GM20431 (cell line): ENCODE measurements around the gene FLNB.

Experiments used
- in situ Hi-C: fragments of 300-500 bp; cut with MseI, MboI; formaldehyde crosslinking; loops from one replicate; pipeline ENCODE4 v1.15.0; 2020; ENCODE audit warnings: low sequenced_read_pairs; ENCODE audit not compliant: unreplicated experiment

FLNB gene

DNA sequence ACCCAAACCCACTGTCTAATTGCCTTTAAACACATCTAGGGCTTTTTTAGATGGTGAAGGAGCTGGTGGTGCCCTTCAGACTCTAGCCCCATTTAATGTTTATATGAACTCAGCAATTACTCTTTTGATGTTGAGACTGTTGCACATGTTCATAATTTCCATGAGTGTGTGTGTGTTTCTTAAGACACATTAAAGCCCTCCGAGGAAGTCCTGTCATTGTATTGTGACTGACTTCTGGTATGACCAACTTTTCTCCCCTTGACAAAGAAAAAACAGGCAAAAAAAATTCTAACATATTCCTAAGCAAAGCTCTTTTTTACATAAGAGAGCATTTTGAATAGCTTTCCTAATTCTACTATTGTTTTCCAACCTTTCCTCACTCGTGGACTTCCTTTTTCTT lies 91.6 kb downstream of the FLNB start:
- in situ Hi-C loops, result no loop called here

GRCh38 chr3:58101499-58102389 lies 93.5 kb downstream of the FLNB start:
- in situ Hi-C loops, result no loop called here

DNA sequence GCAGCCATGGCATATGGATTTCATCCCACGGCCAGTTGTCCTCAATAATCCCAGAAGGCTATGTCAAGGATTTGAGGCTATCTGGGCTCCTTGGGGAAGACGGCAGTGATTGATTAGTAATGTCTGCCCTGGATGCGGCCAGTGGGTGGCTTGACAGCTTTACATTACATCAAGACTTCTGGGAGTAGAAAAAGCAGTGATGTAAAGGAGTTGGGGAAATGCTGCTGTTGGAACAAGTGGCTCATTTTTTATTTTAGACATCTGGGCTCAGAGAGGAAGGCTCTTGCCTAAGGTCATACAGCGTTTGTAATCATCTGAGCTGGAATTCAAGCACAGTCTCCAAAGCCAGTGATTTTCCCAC lies 94.1 kb downstream of the FLNB start:
- in situ Hi-C loops, result no loop called here

- in situ Hi-C loops, result no loop called here
These were observed 94.8 kb downstream of the FLNB start for GRCh38 chr3:58102976-58103451.

- in situ Hi-C loops, result no loop called here
These were observed 95.9 kb downstream of the FLNB start for GRCh38 chr3:58104151-58104550.

DNA sequence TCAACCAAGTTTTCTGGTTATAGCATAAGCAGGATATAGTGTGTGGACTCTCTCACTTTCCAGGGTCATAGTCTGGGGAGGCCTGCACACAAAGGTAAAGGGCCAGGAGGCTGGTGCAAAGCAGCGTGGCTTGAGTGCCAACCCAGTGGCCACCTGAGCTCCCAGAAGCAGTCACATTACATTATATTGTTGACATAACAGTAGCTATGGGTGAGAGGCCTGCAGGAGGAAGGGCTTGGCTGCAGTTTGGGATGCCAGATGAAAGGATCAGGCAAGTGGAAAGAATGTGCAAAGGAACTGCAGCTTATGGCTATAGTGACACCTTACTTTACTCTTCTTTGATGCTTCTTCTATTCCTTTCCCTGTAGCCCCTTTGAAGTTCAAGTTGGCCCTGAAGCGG lies 96.5 kb downstream of the FLNB start:
- in situ Hi-C loops, result no loop called here

- in situ Hi-C loops, result no loop called here
These were observed 97.0 kb downstream of the FLNB start for GRCh38 chr3:58105196-58105595.

DNA sequence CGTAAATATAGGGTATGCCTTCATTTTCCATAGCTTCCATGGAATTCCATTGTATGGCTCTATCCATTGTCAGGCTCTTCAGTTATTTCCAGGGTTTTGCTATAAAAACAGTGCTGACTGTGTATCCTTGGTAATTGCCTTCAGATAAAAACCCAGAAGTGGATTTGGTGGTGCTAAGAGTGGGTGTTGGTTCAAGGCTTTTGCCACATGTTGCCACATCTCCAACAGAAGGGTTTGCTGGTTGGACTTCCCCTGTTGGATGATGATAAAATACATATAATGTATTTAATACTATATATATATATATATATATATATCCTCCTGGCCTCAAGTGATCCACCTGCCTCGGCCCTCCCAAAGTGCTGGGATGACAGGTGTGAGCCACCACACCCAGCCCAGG lies 97.8 kb downstream of the FLNB start:
- in situ Hi-C loops, result no loop called here

GRCh38 chr3:58106640-58107039 lies 98.4 kb downstream of the FLNB start:
- in situ Hi-C loops, result no loop called here

- in situ Hi-C loops, result no loop called here
These were observed 99.4 kb downstream of the FLNB start for GRCh38 chr3:58107597-58107996.

DNA sequence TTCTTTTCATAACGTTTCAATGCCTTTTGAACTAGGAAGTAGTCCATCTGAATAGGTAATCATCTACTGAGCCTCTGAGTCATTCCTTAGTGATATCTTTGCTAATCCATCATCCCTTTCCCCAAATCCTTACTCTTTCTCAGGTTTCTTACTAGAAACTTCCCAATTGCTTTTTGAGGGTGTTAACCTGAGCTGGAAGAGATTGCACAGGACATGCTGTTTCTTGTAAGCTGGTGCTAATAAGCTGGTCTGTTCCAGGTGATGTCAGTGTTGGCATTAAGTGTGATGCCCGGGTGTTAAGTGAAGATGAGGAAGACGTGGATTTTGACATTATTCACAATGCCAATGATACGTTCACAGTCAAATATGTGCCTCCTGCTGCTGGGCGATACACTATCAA lies 101.5 kb downstream of the FLNB start:
- in situ Hi-C loops, result no loop called here

- in situ Hi-C loops, result no loop called here
These were observed 103.4 kb downstream of the FLNB start for GRCh38 chr3:58111513-58112184.

DNA sequence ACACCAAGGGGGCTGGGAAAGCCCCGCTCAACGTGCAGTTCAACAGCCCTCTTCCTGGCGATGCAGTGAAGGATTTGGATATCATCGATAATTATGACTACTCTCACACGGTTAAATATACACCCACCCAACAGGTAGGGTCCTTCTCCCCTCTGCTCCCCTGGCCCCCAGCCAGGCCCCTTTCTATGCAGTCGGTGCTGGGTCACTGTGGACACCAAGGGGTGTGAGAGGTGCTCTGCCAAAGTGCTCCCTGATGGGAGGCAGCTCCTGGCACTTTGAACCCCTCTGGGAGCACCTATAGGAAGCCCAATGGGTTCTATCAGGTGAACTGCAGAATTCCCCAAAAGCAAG lies 103.9 kb downstream of the FLNB start:
- in situ Hi-C loops, result no loop called here

- in situ Hi-C loops, result no loop called here
These were observed 107.0 kb downstream of the FLNB start for GRCh38 chr3:58115175-58115574.

GRCh38 chr3:58116161-58116955 lies 108.1 kb downstream of the FLNB start:
- in situ Hi-C loops, result no loop called here

- in situ Hi-C loops, result no loop called here
These were observed 108.8 kb downstream of the FLNB start for GRCh38 chr3:58116985-58117384.

- in situ Hi-C loops, result no loop called here
These were observed 109.4 kb downstream of the FLNB start for GRCh38 chr3:58117561-58118181.

GRCh38 chr3:58119186-58119585 lies 111.0 kb downstream of the FLNB start:
- in situ Hi-C loops, result no loop called here

GRCh38 chr3:58120075-58120812 lies 112.0 kb downstream of the FLNB start:
- in situ Hi-C loops, result no loop called here

DNA sequence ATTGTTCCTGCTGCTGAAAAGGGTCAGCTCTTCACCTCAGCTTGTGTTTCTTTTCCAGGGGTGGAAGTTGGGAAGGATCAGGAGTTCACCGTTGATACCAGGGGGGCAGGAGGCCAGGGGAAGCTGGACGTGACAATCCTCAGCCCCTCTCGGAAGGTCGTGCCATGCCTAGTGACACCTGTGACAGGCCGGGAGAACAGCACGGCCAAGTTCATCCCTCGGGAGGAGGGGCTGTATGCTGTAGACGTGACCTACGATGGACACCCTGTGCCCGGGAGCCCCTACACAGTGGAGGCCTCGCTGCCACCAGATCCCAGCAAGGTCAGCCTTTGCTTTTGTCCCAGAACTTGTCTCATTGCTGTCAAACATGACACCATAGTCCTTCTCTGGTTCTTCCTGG lies 113.0 kb downstream of the FLNB start:
- in situ Hi-C loops, result no loop called here
